Measurements from ENCODE around the gene PRKAR1A.
"Not testable (repeated sequence)": the region's sequence is repeated elsewhere in the genome, so short reads cannot be mapped to it uniquely, and the experiment has no call there.

PRKAR1A gene

GRCh38 chr17:68511671-68512246, 471 bp upstream of the PRKAR1A start:
- no peak for DNase-seq

- DNase-seq: no peak
Measured at GRCh38 chr17:68512960-68513474, 787 bp downstream of the PRKAR1A start.

DNA sequence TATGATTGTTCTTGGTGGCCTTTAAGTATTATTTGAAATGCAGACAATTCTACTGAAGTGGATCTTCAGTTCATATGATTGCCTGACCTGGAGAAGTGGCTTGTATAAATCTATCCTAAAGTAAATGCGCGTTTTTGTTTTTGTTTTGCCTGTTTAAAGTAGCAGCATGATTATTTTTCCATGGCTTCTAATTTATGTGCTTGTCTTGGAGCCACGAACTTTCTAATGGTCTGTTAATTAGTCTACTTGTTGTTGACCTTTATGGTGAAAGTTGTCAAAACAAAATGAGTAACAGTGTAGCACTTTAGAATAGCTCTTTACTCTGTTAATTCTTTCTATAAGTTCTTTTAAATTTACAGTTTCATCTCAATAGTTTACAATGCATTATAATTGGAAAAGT, 1.7 kb downstream of the PRKAR1A start:
- DNase-seq: no peak

DNA sequence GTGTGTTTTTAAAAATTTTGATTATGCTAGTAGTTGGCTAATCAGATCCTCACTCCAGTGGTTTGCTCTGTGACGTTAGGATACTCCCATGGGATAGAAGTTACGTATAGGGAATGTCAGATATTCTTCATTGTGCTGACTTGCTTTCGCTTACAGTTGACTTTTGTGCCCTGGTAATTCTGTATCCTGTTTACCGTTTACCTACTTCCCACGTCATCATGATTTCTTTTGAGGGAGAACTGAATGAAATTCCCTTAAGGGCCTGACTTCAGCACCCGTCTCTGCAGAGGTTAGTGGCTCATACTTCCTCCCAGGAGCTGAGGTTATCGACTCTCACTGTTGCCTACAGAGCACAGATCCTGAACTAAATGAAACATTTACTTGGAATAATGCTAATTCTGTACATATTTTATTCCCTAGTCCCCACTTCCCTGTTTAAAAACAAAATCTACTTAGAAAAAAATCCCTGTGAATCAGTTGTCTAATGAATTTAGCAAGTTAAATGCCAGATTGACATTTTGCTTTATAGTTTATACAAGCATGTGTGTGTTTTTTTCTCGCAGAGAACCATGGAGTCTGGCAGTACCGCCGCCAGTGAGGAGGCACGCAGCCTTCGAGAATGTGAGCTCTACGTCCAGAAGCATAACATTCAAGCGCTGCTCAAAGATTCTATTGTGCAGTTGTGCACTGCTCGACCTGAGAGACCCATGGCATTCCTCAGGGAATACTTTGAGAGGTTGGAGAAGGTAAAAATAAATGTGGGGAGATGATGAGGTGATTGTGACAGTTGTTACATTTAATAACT, 2.8 kb downstream of the PRKAR1A start:
- DNase-seq: no peak

DNA sequence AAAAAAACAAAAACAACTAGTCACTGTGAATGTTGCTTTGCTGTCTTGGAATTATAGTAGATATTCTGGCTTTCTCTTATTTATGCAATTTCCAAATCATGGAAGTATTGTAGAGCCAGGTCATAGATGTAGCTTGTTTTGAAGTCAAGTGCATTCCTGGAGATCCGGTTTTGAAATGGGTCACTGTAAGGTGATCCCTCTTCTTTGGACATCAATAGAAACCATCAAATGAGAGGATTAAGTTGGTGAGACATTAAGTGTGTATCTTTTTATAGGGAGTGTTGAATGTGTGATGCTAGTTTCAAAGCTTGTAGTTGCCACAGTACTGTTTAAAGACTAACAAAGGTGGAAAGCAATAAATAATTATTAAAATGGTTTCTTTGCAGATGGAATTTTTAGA, 4.5 kb downstream of the PRKAR1A start:
- no peak for DNase-seq

DNA sequence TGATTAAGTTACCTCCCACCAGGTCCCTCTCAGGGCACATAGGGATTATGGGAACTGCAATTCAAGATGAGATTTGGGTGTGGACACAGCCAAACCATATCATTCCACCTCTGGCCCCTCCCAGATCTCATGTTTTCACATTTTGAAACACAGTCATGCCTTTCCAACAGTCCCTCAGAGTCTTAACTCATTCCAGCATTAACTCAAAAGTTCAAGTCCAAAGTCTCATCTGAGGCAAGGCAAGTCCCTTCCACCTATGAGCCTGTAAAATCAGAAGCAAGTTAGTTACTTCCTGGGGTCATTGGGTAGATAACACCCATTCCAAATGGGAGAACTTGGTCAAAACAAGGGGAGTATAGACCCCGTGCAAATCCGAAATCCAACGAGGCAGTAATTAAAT, 5.4 kb downstream of the PRKAR1A start:
- DNase-seq: not testable (repeated sequence)

- no peak for DNase-seq
Measured at GRCh38 chr17:68518063-68518815, 6.0 kb downstream of the PRKAR1A start.

DNA sequence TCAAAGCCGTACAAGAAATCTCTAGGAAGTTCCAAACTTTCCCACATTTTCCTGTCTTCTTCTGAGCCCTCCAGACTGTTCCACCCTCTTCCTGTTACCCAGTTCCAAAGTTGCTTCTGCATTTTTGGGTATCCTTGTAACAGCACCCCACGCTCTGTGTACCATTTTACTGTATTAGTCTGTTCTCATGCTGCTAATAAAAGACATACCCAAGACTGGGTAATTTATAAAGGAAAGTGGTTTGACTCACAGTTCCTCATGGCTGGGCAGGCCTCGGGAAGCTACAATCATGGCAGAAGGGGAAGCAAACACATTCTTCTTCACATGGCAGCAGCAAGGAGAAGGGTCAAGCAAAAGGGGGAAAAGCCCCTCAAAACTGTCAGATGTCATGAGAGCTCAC, 6.8 kb downstream of the PRKAR1A start:
- not testable (repeated sequence) for DNase-seq

GRCh38 chr17:68519911-68520310, 7.7 kb downstream of the PRKAR1A start:
- DNase-seq: no peak

DNA sequence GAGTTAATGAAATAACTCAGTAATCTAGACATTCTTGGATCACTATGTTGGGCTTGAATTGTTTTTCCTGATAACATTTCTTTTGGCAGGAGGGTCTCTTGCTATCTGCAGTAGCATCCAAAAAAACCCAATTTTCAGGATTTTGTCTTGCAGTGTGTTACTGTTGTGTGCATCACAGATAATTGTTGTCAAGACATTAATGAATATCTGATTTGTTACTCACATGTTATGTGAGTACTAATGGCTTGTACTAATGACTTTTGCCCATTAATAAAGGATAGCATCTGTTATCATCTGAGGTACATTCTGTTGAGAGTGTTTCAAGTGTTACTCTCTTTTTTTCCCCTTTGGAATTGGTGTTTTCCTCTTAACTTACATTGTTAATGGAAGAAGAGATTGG, 10.0 kb downstream of the PRKAR1A start:
- DNase-seq: no peak

DNA sequence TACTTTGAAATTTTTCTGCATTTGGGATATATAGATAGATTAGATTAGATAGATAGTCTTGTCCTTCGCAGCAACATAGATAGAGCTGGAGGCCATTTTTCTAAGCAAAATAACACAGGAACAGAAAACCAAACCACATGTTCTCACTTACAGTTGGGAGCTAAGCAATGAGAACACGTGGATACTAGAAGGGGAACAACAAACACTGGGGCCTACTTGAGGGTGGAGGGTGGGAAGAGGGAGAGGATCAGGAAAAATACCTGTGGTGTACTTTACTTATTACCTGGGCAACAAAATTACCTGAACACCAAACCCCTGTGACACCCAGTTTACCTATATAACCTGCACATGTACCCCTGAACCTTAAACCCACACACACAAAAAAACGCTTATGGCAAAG, 14.3 kb downstream of the PRKAR1A start:
- DNase-seq: no peak

DNA sequence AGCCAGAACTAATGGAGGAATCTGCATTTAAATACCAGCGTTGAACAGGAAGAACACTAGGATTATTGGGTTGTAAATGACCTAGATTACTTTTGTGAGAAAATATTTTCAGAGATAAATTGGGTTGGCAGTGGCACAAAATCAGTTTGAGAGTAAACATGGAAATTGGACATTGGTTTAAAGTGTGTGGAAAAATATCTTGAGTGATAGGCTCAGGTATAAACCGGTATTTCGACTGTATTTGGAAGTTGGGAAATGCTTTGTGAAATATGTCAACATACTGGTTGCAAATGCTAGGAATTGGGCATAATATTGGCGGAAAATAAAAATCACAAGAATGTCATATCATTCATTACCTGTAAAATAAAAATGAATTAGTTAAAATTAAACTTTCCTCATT, 15.1 kb downstream of the PRKAR1A start:
- no peak for DNase-seq

DNA sequence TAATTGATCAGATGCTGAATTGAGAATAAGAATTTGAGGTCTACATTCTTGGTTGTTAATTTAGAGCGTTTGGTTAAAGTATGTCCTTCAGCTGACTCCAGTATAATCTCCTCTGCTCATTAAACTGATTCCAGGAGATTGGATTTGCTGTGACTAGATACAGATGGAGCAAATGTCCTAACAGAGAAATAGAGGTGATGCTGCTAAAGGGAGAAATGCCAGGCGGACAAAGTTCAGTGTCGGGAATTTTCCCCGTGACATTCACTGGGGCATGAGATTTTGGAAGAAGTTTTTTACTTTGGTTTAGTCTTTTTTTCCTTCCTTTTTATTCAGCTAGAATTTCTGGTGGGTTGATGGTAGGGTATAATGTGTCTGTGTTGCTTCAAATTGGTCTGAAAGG, 19.0 kb downstream of the PRKAR1A start:
- DNase-seq: no peak

DNA sequence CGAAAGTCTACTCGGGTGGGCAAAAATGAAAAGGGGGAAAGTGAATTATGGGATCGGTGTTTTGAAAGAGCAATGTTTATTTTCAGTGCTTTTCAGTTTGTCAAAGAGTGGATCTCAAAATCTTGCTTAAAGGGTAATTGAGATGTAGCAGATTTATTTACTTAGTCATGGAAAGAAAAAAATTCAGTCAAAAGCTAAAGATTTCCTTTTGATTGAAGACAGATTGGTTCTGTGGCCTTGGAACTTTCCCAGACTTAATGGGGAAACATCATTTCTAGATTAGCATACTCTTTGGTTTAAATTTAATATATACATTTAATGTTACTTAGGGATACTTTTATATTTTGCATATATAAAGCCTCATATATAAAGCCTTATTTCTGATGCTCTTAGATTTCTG, 20.6 kb downstream of the PRKAR1A start:
- no peak for DNase-seq

- DNase-seq: no peak
Measured at GRCh38 chr17:68533887-68534694, 21.9 kb downstream of the PRKAR1A start.

DNA sequence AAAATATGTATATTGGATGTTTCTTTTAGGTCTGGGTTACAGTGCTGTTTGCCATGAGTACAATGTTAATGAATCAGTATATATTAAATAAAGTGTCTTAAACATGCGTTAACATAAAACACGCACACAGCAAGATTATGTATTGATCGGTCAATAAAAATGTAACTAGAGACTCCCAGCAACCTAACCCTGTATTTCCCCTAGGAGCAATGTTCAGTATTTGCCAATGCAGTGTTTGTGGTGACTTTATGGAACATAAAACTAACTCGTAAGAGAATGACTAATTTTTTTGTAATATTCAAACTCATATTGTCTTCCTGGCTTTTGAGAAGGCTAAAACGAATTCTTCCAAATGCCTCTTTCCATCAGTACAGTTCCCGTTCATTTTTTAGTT, 22.5 kb downstream of the PRKAR1A start:
- no peak for DNase-seq

- DNase-seq: no peak
Measured at GRCh38 chr17:68535922-68536321, 23.7 kb downstream of the PRKAR1A start.

DNA sequence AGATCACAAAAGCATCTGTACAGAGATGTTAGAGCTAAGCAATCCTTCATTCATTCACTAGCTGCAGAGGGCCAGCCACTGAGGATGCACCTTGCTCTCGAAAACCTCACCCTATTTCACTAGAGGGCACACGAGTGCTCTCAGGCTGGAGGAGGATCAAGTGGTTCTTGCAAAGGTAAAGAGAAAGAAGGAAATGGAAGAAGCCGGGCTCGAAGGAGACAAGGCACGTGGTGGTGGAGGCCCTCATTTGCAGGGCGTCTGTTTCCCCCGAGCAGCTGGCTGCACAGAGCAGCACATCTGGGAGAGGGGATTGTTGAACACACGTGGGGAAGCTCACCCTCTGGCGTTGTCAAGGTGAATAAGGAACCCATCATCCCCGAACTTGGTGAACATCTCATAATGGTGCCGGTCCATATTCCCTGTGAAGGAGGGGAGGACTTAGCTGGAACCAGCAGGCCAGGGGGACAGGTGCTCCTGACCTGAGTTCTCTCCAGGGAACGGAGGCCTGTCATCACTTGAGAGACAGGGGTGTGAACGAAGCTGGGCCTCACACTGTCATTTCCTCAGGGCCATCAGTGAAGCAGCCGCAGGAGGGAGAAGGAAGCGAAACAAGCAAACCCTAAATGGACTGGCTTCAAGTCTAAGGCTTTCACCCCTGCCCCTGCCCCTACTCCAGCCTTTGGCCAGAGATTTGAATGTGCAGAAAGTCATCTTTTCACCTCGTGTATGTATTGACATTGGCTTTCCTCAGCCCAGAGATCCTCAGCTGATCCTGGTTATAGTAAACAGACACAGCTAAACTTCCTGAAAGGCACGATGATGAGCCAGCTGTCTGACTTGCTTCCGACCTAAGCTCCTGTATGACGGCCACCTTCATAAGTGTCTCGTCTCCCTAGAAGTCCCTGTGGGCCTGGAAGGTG, 27.6 kb downstream of the PRKAR1A start:
- no peak for DNase-seq

DNA sequence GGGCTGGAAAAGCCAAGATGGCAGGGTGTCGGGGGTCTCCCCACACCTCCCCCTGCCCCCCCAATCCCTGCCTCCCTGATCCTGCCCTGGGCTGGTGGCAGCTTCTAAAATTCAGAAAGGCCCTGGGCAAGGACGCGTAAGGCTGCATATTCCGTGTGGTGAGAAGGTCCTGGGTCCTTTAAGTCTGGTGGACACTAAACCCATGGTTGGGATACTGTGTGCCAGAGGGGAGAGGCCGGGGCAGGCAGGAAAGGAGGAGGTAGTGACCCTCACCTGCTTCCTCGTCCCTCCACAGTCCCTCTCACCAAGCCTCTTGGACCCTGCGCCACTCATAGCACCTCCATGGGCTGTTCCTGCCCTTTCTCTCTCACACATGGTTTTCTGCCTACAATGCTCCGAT, 28.8 kb downstream of the PRKAR1A start:
- no peak for DNase-seq

- DNase-seq: no peak
Measured at GRCh38 chr17:68541816-68542215, 29.6 kb downstream of the PRKAR1A start.

DNA sequence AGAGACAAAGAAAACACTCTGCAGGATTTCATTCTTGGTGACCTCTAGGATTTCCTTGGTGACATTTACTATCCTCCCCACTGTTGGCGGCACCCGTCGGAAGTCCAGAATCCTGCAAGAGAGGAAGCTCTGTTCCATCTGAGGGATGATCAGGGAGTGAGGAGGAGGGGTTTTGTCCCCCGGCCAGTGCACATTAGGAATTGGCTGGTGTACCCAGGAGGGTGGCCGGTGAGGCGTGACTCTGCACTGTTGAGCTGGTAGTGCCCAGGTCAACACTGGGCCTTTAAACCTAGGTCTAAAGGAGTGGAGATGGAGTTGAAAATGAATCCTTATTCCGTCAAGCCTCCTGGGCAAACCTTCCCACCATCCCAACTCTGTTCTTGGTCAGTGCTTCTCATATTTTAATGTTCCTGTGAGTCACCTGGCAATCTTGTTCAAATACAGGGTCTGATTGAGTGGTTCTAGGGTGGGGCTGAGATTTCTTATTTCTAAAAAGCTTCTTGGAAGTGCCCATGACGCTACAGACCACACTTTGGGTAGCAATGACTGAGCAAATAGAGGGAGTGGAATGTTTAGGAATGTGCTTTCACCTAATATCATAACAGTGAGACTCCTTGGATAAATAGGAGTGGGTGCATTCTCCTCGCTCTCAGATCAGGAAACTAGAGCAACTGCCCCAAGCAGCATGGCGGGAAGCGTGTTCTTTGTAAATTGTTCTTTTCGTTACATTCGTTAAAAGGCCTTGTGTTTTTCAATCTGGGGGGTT, 30.7 kb downstream of the PRKAR1A start:
- DNase-seq: no peak

Measured in KG1 (cell line).